HuH-7.5 (cell line): ENCODE data around the gene SPIN3.
"Not testable (repeated sequence)": the region's sequence is repeated elsewhere in the genome, so short reads cannot be mapped to it uniquely, and the experiment has no call there.

Source experiments
- DNase-seq: peaks from one replicate; pipeline ENCODE4 v3.0.0; 2011; ENCODE audit warnings: low spot score

Gene SPIN3

GRCh38 chrX:56995271-56995994 lies at the start of gene SPIN3:
SPIN3 (minus strand) TSS chrX:56995541; CDS start chrX:56994947, 594 bp downstream.
- DNase-seq = no peak

DNA sequence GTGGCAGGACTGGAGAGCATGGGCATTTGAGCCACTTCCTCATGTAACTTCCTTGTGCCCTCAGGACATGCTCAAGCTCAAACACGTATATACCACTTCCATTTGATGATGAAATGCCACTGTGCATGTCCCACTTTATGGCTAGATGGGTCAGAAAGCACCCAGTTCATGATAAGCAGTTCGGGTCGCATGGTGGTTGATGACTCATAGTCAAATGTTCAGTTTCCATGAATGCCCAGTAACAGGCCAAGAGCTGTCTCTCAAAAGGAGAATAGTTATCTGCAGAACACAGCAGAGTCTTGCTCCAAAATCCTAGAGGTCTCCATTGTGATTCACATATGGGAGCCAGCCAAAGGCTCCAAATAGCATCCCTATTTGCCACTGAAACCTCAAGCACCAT lies 48.9 kb upstream of the SPIN3 start:
- no peak for DNase-seq

- not testable (repeated sequence) for DNase-seq
These were observed 41.9 kb upstream of the SPIN3 start for GRCh38 chrX:57037265-57037664.

GRCh38 chrX:56994375-56995270 lies 718 bp downstream of the SPIN3 start:
- DNase-seq = no peak

DNA sequence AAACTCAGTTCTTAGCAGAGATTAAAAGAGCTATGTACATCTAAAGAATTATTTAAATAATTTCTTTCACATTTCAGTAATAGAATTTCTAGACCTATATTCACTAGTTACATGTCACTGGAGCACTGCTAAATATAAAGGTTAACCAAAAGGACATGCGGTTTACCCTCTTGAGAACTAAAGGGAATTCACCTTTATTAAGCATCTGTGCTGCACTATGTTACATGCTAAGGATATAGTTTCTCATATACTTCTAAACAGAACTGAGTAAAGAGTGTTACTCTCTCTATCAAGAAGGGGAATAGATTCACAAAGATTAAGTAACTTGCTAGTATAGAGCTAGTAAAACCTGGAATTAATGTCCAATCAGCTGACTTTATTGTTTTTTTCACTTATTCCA lies 7.6 kb downstream of the SPIN3 start:
- no peak for DNase-seq

DNA sequence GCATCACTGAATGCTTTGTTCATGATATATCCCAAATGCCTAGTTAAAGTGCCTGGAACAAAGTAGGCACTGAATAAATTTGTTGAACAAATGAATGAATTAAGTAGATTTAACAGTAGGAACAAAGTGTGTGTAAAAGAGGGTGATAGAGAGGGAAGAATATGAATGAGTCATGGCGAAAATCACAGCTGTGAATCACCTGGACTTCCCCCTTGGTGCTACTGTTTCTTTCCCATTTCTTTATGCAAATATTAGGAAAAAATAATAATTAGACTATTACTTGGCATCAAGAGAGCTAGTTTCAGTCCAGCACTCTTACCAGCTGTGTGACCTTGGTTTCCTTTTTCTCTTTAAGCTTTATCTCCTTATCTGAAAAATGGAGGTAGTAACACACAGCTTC lies 9.2 kb downstream of the SPIN3 start:
- no peak for DNase-seq

GRCh38 chrX:56978172-56978571 lies 17.2 kb downstream of the SPIN3 start:
- DNase-seq = no peak

DNA sequence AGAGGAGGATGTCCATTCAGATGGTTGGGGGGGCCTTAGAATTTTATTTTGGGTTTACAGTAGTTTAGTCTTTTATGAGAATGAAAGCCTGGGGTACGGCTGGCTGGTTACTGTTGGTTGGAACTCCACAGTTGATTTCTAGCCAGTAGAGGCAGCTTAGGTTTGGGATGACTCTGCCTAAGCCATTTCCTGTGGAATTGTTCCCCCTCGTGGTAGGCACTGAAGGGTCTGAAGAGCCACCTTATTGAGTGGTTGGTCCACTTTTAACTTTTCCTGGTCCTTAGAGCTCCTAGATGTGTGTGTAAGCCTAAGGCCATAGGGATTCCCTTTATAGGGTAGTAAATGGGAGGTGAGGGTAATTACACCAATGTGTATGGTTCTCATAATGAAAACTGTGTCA lies 19.7 kb downstream of the SPIN3 start:
- DNase-seq = no peak

DNA sequence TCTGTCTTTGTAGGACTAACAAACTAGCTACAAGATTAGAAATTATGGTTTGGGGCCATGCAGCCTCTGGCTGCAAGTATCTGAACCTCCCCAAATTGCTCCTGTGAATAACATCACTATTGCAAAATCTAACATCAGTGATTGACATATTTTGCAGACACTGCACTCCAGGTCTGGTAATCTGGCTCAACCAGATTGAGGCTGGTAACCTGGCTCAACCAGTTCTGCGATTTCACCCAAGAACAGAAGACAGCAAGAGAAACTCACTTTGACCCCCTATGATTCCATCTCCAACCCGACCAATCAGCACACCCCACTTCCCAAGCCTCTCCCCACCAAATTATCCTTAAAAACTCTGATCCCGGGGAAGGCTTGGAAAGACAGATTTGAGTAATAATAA lies 20.9 kb downstream of the SPIN3 start:
- no peak for DNase-seq

DNA sequence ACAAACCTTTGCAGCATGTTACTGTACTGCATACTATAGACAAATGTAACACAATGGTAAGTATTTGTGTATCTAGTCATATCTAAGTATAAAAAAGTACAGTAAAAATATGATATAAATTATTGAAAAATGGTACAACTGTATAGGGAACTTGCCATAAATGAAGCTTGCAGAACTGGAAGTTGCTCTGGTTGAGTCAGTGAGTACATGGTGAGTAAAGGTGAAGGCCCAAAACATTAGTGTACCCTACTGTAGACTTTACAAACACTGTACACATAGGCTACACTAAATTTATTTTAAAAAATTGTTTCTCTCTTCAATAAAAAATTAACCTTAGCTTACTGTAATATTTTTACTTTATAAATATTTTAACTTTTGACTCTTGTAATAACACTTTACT lies 25.8 kb downstream of the SPIN3 start:
- DNase-seq = no peak

DNA sequence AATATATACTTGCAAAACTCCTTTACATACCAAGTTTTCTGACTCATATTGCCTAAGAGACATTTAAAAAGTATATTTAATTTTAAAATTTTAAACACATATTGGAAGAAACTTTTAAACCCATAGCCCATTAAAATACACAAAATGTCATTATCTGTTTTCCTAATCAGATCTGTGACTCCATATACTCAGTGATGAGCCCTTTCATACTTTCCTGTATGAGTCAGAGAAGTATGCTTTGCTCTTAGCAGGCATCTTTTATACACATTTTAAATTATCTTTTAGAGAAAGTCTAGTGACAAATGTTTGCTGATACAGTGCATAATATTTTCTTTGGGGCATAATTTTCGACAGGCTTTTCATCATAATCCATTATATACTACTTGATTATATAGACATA lies 26.4 kb downstream of the SPIN3 start:
- DNase-seq = no peak

GRCh38 chrX:56963377-56963776 lies 32.0 kb downstream of the SPIN3 start:
- DNase-seq = no peak

GRCh38 chrX:56947699-56948098 lies 47.6 kb downstream of the SPIN3 start:
- DNase-seq = no peak

DNA sequence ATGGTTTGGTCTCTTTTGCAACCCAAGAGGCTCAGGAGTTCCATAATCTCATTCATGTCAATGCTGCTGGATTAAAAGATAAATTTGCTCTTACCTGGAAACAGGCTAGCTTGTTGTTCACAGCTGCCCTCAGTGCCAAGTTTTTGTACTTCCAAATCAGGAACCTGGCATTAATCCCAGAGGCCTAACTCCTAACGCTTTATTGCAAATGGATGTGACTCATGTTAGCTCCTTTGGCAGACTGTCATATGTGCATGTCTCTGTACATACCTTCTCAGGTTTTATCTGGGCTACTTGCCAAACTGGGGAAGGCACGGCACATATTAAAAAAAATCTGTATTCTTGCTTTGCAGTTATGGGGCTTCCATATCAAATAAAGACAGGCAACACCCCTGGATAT lies 49.1 kb downstream of the SPIN3 start:
- DNase-seq = not testable (repeated sequence)

DNA sequence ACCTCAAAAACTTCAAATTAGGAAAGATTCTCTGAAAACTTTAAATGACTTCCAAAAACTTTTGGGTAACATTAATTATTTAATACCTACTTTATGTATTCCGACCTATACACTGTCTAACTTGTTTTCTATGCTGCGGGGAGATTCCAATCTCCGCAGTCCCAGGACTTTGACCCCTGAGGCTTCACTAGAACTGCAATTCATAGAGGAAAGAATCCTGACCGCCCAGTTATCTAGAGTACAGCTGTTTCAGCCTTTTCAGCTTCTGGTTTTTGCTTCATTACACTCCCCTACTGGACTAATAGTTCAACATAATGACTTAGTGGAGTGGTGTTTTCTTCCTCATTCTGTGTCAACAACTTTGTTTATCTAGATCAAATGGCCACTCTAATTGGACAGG lies 50.1 kb downstream of the SPIN3 start:
- DNase-seq = not testable (repeated sequence)

DNA sequence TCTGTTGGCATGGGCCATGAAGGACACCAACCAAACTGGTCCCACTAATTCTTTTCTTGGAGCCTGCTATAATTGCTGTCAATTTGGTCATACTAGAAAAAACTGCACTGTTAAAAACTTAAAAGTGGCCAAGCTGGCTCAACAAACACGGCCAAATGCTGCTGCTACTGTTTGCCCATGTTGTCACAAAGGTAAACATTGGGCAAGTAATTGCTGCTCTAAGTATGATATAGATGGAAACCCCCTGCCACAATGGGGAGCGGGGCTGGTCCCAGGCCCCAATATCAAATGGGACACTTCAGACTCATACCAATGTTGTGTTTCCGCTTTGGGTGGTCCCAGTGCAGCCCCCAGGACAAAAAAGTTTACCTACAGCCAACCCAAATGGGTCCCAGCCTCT lies 52.1 kb downstream of the SPIN3 start:
- DNase-seq = no peak
